AG08396 (cell line): Measurements from ENCODE around the gene AMY1A.
"Not testable (repeated sequence)": the region's sequence is repeated elsewhere in the genome, so short reads cannot be mapped to it uniquely, and the experiment has no call there.

Source experiments
- DNase-seq: peaks from one replicate; pipeline ENCODE4 v3.0.0; 2012; ENCODE audit warnings: low spot score, mixed read lengths

Gene AMY1A

DNA sequence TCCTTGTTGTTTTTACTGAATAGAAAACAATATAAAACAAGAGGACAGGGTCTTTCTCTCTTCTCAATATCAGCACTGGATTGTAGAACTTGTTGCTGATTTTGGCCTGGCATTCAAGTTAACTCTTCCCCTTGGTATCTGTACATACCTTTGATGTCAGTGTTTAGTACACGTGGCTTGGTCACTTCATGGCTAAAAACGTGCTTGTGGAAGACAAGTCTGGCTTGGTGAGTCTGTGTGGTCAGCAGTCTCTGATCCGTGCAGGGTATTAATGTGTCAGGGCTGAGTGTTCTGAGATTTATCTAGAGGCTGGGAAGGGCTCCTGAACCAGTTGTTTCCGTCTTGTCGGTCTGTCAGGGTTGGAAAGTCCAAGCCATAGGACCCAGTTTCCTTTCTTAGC is at the start of gene AMY1A:
Gene AMY1A, plus strand, starts transcription at position 301 of the 400 bp plus-strand sequence. CDS start 571 bp downstream, outside the sequence.
- not testable (repeated sequence) for DNase-seq

DNA sequence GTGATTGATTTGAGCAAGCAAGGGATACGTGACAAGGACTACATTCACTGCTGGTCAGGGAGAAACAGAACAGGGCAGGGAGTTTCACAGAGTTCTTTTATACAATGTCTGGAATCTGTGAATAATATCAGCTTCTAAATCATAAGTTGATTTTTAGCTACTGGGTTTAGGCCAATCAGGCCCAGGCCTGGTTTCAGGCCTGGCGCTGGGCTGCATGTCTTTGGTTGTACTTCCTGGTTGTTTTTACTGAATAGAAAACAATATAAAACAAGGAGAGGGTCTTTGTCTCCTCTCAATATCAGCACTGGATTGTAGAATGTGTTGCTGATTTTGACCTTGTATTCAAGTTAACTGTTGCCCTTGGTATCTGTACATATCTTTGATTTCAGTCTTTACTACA is 39.2 kb upstream of the AMY1A start:
- no peak for DNase-seq

DNA sequence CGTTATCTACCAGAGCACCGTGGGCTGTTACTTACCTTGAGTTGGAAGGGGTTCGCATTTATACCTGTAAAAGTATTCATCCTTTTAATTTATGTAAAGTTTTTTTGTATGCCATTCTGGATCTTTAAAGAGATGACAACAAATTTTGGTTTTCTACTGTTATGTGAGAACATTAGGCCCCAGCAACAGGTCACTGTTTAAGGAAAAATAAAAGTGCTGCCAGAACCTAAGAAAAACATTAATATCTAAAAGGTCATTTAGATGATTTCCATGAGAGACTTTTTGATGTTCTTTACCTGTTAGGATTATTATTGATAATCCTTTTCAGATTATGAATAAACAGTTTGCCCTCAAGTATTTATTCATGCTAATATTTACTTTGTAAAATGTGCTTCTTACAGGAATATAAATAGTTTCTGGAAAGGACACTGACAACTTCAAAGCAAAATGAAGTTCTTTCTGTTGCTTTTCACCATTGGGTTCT is 38.5 kb upstream of the AMY1A start, which contains the start of gene AMY2A:
Gene AMY2A, plus strand, starts transcription at position 434 of the 484 bp plus-strand sequence. Its CDS starts 14 bp downstream, at position 448.
- not testable (repeated sequence) for DNase-seq

DNA sequence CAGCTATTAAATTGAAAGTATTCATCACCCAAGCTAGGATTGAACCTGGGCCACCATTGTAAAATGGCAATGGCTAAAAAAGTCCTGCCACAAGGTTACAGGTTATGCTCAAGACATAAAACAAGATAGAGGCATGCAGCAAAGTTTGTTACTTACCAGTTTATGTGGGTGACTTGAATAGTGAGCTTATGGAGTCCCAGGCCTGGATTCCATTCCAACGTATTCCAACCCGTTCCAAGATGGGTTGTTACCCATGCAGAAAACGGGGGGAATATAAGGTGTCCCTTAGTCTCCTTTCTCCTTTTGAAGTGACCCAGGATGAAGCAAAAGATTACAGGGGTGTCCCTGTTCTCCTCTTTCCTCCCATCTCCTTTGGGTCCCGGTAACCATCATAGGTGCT is 28.1 kb upstream of the AMY1A start:
- not testable (repeated sequence) for DNase-seq

DNA sequence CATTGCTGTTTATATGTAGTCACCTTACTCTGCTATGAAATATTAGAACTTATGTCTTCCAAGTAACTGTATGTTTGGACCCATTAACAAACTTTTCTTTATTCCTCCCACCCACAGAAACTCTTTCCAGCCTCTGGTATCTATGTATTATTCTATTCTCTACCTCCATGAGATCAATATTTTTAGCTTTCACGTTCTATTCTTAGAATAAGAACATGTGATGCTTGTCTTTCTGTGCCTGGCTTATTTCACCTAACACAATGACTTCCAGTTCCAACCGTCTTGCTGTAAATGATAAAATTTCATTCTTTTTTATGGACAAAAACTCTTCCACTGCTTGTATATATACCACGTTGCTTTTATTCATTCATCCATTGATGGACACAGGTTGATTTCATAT is 14.4 kb upstream of the AMY1A start:
- not testable (repeated sequence) for DNase-seq

DNA sequence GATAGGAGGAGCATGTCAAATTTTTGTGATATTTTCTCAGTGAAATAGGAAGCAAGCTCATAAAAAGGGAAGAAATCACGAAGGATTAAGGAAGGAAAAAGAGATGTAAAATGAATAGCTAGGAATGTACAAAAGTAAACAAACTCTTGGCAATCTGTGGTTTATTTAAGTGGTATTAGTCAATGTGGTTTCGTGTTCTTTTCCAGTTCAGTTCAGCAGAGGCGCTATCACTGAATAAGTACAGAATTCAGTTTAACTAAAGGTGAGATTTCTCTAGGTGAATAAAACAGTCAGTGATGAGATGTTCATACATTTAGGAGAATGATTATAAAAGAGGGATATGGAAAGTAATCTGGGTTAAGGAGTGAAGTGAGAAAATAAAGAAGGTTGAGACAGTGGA is 11.7 kb upstream of the AMY1A start:
- not testable (repeated sequence) for DNase-seq

DNA sequence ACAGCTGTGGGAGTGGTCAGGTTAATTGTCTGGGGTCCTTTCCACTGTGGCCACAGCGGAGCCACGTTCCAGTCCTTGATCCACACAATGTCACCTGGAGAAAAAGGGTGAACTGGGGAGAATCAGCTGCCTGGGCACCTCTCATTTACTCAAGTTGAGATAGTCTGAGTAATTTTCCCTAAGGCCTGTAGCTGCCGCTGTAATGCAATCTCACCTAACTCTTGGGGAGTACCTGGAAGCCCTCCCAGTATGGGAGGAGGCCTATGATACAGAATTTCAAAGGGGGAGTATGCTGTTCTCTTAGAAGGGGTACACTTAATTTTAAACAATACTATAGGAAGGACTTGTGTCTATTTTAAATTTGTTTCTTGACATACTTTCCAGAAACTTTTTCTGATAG is 5.3 kb upstream of the AMY1A start:
- DNase-seq, result not testable (repeated sequence)

DNA sequence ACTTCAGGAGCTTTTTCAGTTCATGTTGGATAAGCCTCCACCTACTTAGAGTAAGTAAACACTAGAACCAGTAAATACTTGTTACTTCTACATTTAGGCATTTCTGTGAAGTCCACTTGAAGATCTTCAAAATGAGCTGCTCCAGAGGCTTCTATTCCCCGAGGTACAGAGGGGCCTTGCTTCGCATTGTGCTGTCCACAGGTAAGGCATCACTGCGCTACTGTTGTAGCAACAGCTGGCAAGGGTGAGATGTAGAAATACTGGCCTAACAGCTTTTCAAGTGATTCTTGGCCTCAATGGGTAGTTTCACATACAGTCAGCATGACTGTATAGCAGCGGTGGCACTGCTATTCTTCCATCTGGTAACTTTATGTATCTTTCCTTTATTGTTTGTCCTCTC is 4.7 kb upstream of the AMY1A start:
- not testable (repeated sequence) for DNase-seq

DNA sequence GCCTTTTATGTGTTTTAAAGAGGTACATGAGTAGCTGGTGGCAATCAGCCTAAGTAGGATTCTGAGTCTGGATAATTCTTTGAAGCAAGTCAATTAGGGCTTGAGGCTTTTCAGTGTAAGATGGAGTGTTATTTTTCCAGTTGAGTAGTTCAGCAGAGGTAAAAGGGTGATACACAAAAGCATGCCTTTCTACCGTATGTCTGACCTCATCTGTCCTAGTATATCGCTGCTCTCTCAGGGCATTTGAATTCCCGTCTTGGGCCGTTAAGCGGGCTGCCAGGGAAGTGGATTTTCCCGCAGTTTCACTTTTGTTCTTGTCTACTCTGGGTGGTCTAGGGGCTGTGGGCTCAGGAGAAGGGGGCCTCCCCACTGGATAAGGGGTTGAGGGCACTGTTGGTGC is 1.4 kb upstream of the AMY1A start:
- DNase-seq, result not testable (repeated sequence)

DNA sequence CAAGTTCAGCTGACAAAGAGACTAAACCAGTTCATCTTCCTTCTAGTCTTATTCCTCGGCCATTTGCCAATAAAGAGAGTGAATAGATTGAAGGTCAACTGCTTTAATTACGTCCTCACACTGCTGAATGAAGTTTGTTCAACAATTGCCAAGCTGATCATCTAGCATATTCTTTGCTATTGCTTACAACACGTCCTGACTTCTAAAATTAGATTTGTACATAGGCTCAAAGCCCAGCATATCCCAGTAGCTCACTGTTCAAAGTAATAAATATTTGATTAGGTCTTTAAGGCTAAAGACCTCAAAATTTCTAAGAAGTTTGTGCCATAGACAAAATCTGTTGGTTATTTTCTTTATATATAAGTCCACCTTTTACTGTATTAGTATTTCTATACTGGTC is 20.8 kb downstream of the AMY1A start:
- DNase-seq, result not testable (repeated sequence)

DNA sequence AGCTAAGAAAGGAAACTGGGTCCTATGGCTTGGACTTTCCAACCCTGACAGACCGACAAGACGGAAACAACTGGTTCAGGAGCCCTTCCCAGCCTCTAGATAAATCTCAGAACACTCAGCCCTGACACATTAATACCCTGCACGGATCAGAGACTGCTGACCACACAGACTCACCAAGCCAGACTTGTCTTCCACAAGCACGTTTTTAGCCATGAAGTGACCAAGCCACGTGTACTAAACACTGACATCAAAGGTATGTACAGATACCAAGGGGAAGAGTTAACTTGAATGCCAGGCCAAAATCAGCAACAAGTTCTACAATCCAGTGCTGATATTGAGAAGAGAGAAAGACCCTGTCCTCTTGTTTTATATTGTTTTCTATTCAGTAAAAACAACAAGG is 40.5 kb downstream of the AMY1A start, which contains the start of gene AMY1B:
Gene AMY1B, minus strand, starts transcription at position 101 of the 400 bp plus-strand sequence. CDS start 571 bp downstream, outside the sequence.
- not testable (repeated sequence) for DNase-seq

DNA sequence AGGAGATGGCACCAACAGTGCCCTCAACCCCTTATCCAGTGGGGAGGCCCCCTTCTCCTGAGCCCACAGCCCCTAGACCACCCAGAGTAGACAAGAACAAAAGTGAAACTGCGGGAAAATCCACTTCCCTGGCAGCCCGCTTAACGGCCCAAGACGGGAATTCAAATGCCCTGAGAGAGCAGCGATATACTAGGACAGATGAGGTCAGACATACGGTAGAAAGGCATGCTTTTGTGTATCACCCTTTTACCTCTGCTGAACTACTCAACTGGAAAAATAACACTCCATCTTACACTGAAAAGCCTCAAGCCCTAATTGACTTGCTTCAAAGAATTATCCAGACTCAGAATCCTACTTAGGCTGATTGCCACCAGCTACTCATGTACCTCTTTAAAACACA is 41.9 kb downstream of the AMY1A start:
- not testable (repeated sequence) for DNase-seq

DNA sequence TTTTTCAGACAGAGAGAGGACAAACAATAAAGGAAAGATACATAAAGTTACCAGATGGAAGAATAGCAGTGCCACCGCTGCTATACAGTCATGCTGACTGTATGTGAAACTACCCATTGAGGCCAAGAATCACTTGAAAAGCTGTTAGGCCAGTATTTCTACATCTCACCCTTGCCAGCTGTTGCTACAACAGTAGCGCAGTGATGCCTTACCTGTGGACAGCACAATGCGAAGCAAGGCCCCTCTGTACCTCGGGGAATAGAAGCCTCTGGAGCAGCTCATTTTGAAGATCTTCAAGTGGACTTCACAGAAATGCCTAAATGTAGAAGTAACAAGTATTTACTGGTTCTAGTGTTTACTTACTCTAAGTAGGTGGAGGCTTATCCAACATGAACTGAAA is 45.1 kb downstream of the AMY1A start:
- not testable (repeated sequence) for DNase-seq

DNA sequence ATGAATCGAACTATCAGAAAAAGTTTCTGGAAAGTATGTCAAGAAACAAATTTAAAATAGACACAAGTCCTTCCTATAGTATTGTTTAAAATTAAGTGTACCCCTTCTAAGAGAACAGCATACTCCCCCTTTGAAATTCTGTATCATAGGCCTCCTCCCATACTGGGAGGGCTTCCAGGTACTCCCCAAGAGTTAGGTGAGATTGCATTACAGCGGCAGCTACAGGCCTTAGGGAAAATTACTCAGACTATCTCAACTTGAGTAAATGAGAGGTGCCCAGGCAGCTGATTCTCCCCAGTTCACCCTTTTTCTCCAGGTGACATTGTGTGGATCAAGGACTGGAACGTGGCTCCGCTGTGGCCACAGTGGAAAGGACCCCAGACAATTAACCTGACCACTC is 45.7 kb downstream of the AMY1A start:
- DNase-seq, result not testable (repeated sequence)

DNA sequence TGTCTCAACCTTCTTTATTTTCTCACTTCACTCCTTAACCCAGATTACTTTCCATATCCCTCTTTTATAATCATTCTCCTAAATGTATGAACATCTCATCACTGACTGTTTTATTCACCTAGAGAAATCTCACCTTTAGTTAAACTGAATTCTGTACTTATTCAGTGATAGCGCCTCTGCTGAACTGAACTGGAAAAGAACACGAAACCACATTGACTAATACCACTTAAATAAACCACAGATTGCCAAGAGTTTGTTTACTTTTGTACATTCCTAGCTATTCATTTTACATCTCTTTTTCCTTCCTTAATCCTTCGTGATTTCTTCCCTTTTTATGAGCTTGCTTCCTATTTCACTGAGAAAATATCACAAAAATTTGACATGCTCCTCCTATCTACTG is 52.1 kb downstream of the AMY1A start:
- not testable (repeated sequence) for DNase-seq

DNA sequence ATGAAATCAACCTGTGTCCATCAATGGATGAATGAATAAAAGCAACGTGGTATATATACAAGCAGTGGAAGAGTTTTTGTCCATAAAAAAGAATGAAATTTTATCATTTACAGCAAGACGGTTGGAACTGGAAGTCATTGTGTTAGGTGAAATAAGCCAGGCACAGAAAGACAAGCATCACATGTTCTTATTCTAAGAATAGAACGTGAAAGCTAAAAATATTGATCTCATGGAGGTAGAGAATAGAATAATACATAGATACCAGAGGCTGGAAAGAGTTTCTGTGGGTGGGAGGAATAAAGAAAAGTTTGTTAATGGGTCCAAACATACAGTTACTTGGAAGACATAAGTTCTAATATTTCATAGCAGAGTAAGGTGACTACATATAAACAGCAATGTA is 54.8 kb downstream of the AMY1A start:
- not testable (repeated sequence) for DNase-seq
